Transverse colon (tissue), 4 donors: ENCODE data around the gene GPHN. TPM values are rescaled to one million over a fixed set of nuclear protein-coding genes. Genes with fewer than 3 reads are reported as not detected.

Experiments
- DNase-seq: peaks from one replicate; pipeline ENCODE4 v3.0.0-alpha.2; 2019
- H3K27ac ChIP-seq, 4 donors: fragments of 200-600 bp; sonication (generic); 2 replicates each; pipeline ENCODE4 v1.5.1; 2016 to 2018; ENCODE audit warnings: inconsistent platforms in 4 of 4
- H3K27me3 ChIP-seq: fragments of 200-600 bp; sonication (generic); 2 replicates; pipeline ENCODE4 v1.5.1; 2017; ENCODE audit warnings: inconsistent platforms
- H3K36me3 ChIP-seq, 4 donors: fragments of 200-600 bp; sonication (generic); 2 replicates each; pipeline ENCODE4 v1.5.1; 2017 to 2019; ENCODE audit warnings: inconsistent platforms in 4 of 4
- H3K4me1 ChIP-seq, 4 donors: fragments of 200-600 bp; sonication (generic); 2 replicates each; pipeline ENCODE4 v1.5.1; 2017 to 2020; ENCODE audit warnings: inconsistent platforms in 4 of 4
- H3K4me3 ChIP-seq, 4 donors: fragments of 200-600 bp; sonication (generic); 1 replicate in 1 of 4; 2 replicates in 3 of 4; pipeline versions ENCODE4 v1.5.1 to v1.6.1; 2017 to 2019; ENCODE audit warnings: inconsistent platforms in 4 of 4
- H3K9me3 ChIP-seq, 2 donors: fragments of 200-600 bp; sonication (generic); 2 replicates each; pipeline ENCODE4 v1.5.1; 2017 to 2019; ENCODE audit warnings: inconsistent platforms in 2 of 2
- EP300 ChIP-seq: sonication (generic); formaldehyde crosslinking; IDR thresholded peaks from one replicate; pipeline ENCODE4 v1.6.1; 2017; ENCODE audit warnings: antibody characterized with exemption, low read depth
- POLR2A ChIP-seq: fragments of 450-650 bp; IDR thresholded peaks from one replicate; pipeline ENCODE4 v1.6.1; 2016; ENCODE audit warnings: antibody characterized with exemption, mild to moderate bottlenecking, moderate library complexity
- POLR2AphosphoS5 ChIP-seq, 3 donors: sonication (generic); formaldehyde crosslinking; IDR thresholded peaks; one replicate each; pipeline ENCODE4 v1.6.1; 2016; ENCODE audit warnings: antibody characterized with exemption in 3 of 3
- WGBS, 2 donors: methylation state at CpG; one replicate each; pipeline ENCODE4 v1.1.5; 2018; ENCODE audit warnings: low coverage in 1 of 2; 5-methylcytosine and 5-hydroxymethylcytosine counted together
- in situ Hi-C, 4 donors: fragments of 200-750 bp; cut with MboI; loops; one replicate each; pipeline versions ENCODE4 v1.15.0 to v1.15.1; 2017; ENCODE audit warnings: low sequenced_read_pairs in 3 of 4, low pct_ligation_motif_present in 1 of 4, low pct_unique_long_range_greater_than_20kb in 1 of 4
- intact Hi-C: fragments of 100-400 bp; cut with DNase I; formaldehyde crosslinking; loops from one replicate; pipeline ENCODE4 v1.15.1; 2023; ENCODE audit warnings: low total_unique reads
- total RNA-seq, 4 donors: library from RNA; depleted of rRNA; stranded (reverse); fragments of >200 nt; gene quantifications; one replicate each; pipeline ENCODE4 v1.1.0, GENCODE V29; 2016
- TF ChIP-seq, protein P1 (sequence below), 5 experiments: fragments of 200-600 bp in 3 of 5; fragments of 450-650 bp in 2 of 5; sonication (generic) in 3 of 5; IDR thresholded peaks; 1 replicate in 2 of 5; 2 replicates in 3 of 5; pipeline ENCODE4 v1.5.1; 2016 to 2017; ENCODE audit warnings: antibody characterized with exemption in 5 of 5, inconsistent platforms in 3 of 5, mild to moderate bottlenecking in 2 of 5, moderate library complexity in 1 of 5

Gene GPHN
- total RNA-seq, 4 donors from 2014 or later, result 8.6 to 59.7 (median 23.6) TPM

DNA sequence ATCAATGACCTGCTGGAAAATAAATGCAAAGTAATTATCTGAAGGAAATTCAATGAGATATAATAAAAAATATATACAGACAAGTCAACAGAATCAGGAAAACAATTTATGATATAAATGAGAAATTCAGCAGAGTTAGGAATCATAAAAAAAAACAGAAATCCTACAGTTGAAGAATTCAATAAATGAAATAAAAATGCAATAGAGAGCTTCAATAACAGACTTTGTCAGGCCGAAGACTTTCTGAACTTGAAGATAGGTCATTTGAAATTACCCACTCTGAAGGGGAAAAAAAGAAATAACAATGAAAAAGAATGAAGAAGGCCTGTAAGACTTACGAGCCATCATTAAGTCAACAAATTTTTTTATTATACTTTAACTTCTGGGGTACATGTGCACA, 665.8 kb downstream of the GPHN start:
- DNase-seq, result no peak
- Histone ChIP-seq H3K4me1 (peaks cover 0 to 4% (median 0%) of the 10 kb centered on the region in 4 donors), H3K36me3 (peaks cover 0 to 2% (median under 1%) of the 10 kb centered on the region in 4 donors), H3K27ac (no peak overlapping the region), H3K9me3 (peaks cover 9 to 18% of the 10 kb centered on the region in 2 donors), H3K4me3 (no peak overlapping the region), H3K27me3 (no peaks in the 10 kb centered on the region)
- intact Hi-C loops, result no loop called here
- WGBS, 2 donors, result 97 to 100% methylated on average over 2 of the region's 2 CpGs
- in situ Hi-C loops, result no loop called here
- TF ChIP-seq, protein P1, sequence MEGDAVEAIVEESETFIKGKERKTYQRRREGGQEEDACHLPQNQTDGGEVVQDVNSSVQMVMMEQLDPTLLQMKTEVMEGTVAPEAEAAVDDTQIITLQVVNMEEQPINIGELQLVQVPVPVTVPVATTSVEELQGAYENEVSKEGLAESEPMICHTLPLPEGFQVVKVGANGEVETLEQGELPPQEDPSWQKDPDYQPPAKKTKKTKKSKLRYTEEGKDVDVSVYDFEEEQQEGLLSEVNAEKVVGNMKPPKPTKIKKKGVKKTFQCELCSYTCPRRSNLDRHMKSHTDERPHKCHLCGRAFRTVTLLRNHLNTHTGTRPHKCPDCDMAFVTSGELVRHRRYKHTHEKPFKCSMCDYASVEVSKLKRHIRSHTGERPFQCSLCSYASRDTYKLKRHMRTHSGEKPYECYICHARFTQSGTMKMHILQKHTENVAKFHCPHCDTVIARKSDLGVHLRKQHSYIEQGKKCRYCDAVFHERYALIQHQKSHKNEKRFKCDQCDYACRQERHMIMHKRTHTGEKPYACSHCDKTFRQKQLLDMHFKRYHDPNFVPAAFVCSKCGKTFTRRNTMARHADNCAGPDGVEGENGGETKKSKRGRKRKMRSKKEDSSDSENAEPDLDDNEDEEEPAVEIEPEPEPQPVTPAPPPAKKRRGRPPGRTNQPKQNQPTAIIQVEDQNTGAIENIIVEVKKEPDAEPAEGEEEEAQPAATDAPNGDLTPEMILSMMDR (IDR thresholded peaks at IDR 0.05), result no peak
- TF ChIP-seq POLR2AphosphoS5 (IDR thresholded peaks at IDR 0.05) (no peak), EP300 (no peak), POLR2A (no peak)

DNA sequence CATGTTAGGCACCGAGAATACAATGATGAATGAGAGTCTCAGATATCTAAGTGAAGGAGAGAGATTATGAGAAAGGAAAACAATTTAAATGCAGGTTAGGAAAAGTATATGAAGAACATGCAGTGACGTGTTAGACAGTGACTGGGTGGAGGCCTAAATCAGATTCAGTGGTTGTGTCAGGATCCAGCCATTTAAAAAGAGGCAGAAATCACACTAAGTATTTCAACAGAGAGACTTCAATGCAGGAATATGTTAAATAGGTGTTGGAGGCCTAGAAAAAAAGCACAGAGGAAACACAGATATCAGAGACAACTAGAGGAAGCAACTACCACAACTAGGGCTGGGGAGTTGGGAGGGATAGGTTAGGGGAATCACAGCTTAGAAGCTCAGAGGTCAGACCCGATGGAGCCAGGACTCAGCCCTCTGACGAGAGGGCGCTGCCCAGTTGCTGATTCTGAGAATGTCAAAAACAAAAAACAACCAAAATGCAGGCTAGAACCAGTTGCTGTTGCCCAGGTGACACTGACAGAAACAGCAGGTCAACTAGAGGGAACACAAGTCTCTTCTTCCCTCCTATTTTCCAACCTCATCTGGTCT, 678.3 kb downstream of the GPHN start:
- peak overlapping the region in 3 of 4 donors; percentile 6 to 47 (median 22) for H3K27ac ChIP-seq
- TF ChIP-seq EP300, result no peak
- no peak for TF ChIP-seq POLR2A
- TF ChIP-seq POLR2AphosphoS5 (IDR thresholded peaks at IDR 0.05), result no peak
- TF ChIP-seq, protein P1 (IDR thresholded peaks at IDR 0.05), result no peak
- in situ Hi-C loops, result no loop called here
- H3K9me3 ChIP-seq, result no peaks in the 10 kb centered on the region
- 89 to 100% methylated on average over 3 to 5 of the region's 5 CpGs for WGBS, 2 donors
- H3K36me3 ChIP-seq, result no peaks in the 10 kb centered on the region
- intact Hi-C loops, result no loop called here
- no peak for DNase-seq
- no peaks in the 10 kb centered on the region for H3K27me3 ChIP-seq
- no peak overlapping the region for H3K4me3 ChIP-seq
- peaks cover 0 to 15% (median 4%) of the 10 kb centered on the region in 4 donors for H3K4me1 ChIP-seq

DNA sequence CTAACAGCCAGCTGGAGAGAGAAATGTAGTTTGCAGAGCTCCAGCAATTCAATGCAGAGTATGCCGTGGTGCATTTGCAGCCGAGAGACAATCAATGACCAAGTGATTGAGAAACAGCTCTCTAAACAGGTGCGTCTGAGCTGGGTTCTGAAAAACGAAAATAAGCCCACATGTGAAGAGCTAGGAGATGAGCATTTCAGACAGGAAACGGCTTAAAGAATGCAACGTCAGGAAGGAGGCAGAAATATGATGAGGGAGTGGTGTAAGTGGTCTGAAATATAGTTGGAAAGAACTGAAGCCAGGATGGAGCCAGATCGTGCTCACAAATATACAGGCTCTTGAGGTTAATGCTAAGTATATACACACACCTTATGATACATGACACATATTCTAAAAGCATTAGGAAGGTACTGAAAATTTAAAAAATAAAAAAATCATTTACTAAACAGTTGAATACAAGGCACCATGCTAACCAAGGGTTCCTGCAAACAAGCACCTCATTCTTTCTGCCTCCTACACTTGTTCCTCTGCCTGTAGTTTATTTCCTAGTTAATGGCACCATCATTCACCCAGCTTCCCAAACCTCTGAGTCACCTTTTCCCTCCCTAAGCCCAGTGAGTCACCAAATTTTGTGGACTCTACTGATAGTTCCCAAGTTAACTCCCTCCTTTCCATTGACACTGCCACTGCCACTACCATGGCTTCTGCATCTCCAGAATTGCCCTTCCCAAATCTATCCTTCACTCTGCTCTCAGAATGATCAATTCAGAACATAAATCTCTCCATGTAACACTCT, 679.0 kb downstream of the GPHN start:
- in situ Hi-C loops, result no loop called here
- peak; percentile 14 for DNase-seq
- peaks cover 0 to 15% (median 4%) of the 10 kb centered on the region in 4 donors for H3K4me1 ChIP-seq
- intact Hi-C loops, result no loop called here
- H3K9me3 ChIP-seq, result no peaks in the 10 kb centered on the region
- H3K27ac ChIP-seq, result peak overlapping the region in 3 of 4 donors; percentile 6 to 47 (median 22)
- 45 to 47% methylated on average over 4 to 7 of the region's 7 CpGs for WGBS, 2 donors
- no peaks in the 10 kb centered on the region for H3K36me3 ChIP-seq
- H3K4me3 ChIP-seq, result no peak overlapping the region
- TF ChIP-seq POLR2A (no peak), POLR2AphosphoS5 (IDR thresholded peaks at IDR 0.05) (peak in 1 of 3 donors; percentile 20)
- no peaks in the 10 kb centered on the region for H3K27me3 ChIP-seq

DNA sequence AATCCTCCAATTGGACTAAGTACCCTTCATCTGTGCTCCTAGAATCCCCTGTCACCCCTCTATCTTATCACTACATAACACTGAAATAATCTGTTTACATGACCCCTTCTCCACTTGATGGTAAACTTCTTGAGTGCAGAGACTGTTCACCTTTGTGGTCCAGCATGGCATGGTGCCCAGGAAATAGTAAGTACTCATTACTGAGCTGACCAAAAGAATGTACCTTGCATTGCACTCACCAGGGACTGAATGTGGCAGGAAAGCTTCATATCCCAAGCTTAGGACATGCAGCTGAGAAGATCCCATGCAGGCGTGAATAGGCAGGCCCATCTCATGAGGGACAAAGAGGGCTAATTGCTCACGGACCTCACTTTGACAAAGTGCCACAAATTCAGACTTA, 679.9 kb downstream of the GPHN start:
- Histone ChIP-seq H3K27ac (peak overlapping the region in 1 of 4 donors; percentile 47), H3K4me1 (peaks cover 0 to 15% (median 4%) of the 10 kb centered on the region in 4 donors), H3K36me3 (no peaks in the 10 kb centered on the region), H3K27me3 (no peaks in the 10 kb centered on the region), H3K9me3 (no peaks in the 10 kb centered on the region), H3K4me3 (no peak overlapping the region)
- no peak for TF ChIP-seq EP300
- TF ChIP-seq, protein P1 (IDR thresholded peaks at IDR 0.05), result no peak
- TF ChIP-seq POLR2AphosphoS5 (IDR thresholded peaks at IDR 0.05), result no peak
- no peak for TF ChIP-seq POLR2A
- 92 to 96% methylated on average over 2 of the region's 2 CpGs for WGBS, 2 donors
- no peak for DNase-seq
- intact Hi-C loops (no loop called here), in situ Hi-C loops (no loop called here)
